ENCODE data around the gene STK10.
"Not testable (repeated sequence)": the region's sequence is repeated elsewhere in the genome, so short reads cannot be mapped to it uniquely, and the experiment has no call there.

STK10 gene

GRCh38 chr5:172051643-172052339 is 136.2 kb downstream of the STK10 start:
- DNase-seq, result no peak

GRCh38 chr5:172050080-172050479 is 137.9 kb downstream of the STK10 start:
- DNase-seq, result no peak

GRCh38 chr5:172049226-172049796 is 138.7 kb downstream of the STK10 start:
- DNase-seq, result no peak

GRCh38 chr5:172048539-172049101 is 139.4 kb downstream of the STK10 start:
- no peak for DNase-seq

- DNase-seq, result no peak
Observed at GRCh38 chr5:172048170-172048422, 139.9 kb downstream of the STK10 start.

GRCh38 chr5:172046593-172046992 is 141.4 kb downstream of the STK10 start:
- DNase-seq, result no peak

GRCh38 chr5:172045315-172045632 is 142.8 kb downstream of the STK10 start:
- no peak for DNase-seq

GRCh38 chr5:172044631-172045314 is 143.3 kb downstream of the STK10 start:
- DNase-seq, result no peak

GRCh38 chr5:172043865-172044264 is 144.2 kb downstream of the STK10 start:
- no peak for DNase-seq

- no peak for DNase-seq
Observed at GRCh38 chr5:172042183-172042582, 145.8 kb downstream of the STK10 start.

GRCh38 chr5:172038167-172038566 is 149.9 kb downstream of the STK10 start:
- DNase-seq, result no peak

GRCh38 chr5:172035049-172035448 is 153.0 kb downstream of the STK10 start:
- no peak for DNase-seq

- no peak for DNase-seq
Observed at GRCh38 chr5:172031894-172032461, 156.0 kb downstream of the STK10 start.

- DNase-seq, result no peak
Observed at GRCh38 chr5:172029876-172030275, 158.1 kb downstream of the STK10 start.

- no peak for DNase-seq
Observed at GRCh38 chr5:172028167-172028566, 159.9 kb downstream of the STK10 start.

- DNase-seq, result not testable (repeated sequence)
Observed at GRCh38 chr5:172020110-172020786, 167.8 kb downstream of the STK10 start.

- DNase-seq, result no peak
Observed at GRCh38 chr5:172015346-172015745, 172.7 kb downstream of the STK10 start.

- DNase-seq, result no peak
Observed at GRCh38 chr5:172010278-172010677, 177.7 kb downstream of the STK10 start.

- DNase-seq, result no peak
Observed at GRCh38 chr5:172009536-172010270, 178.3 kb downstream of the STK10 start.

GRCh38 chr5:172008689-172009141 is 179.3 kb downstream of the STK10 start:
- no peak for DNase-seq

GRCh38 chr5:172008111-172008455 is 179.9 kb downstream of the STK10 start:
- DNase-seq, result no peak

Measured in CD4-positive, alpha-beta T cell treated with Interferon gamma for 1 hour (primary cell).